ENCODE measurements around the gene ADAMTS12. TPM values are rescaled to one million over a fixed set of nuclear protein-coding genes. Genes with fewer than 3 reads are reported as not detected.

Gene ADAMTS12
- total RNA-seq, 1 experiment from 2014 or later: 0.05 TPM

- no peak overlapping the region for H3K9ac ChIP-seq (ENCODE audit: low read length)
- H3K27ac ChIP-seq (ENCODE audit: low read depth, low read length): no peak overlapping the region
- ChIA-PET POLR2A (no interaction called here), RAD21 (ENCODE audit: low non-redundant PET in 1 of 2, low total read pairs in 2 of 2, uncharacterized antibody in 2 of 2, unreplicated experiment in 2 of 2) (no interaction called here), CTCF (no interaction called here)
- no peak overlapping the region for H2AFZ ChIP-seq (ENCODE audit: low read depth, low read length, poor library complexity, severe bottlenecking)
- H3K27me3 ChIP-seq (ENCODE audit: insufficient read depth, low read length): no peaks in the 10 kb centered on the region
- no peak for ATAC-seq
- no peak overlapping the region for H3K4me3 ChIP-seq (replicated peaks in 1 of 2; ENCODE audit: low read depth in 1 of 2, low read length in 2 of 2)
- TF ChIP-seq EGR1 (IDR thresholded peaks at IDR 0.05; ENCODE audit: low read depth) (no peak), YY1 (IDR thresholded peaks at IDR 0.05; ENCODE audit: extremely low read depth, insufficient replicate concordance, low read depth, low read length) (no peak), SIN3A (IDR thresholded peaks at IDR 0.05; ENCODE audit: low read depth) (no peak), CBX3 (IDR thresholded peaks at IDR 0.05; ENCODE audit: low read depth) (no peak), EZH2phosphoT487 (IDR thresholded peaks at IDR 0.05; ENCODE audit: borderline replicate concordance) (no peak), MAX (IDR thresholded peaks at IDR 0.05) (no peak), TCF7L2 (IDR thresholded peaks at IDR 0.05; ENCODE audit: borderline replicate concordance, extremely low read depth, insufficient read depth, insufficient read length) (no peak), RAD21 (IDR thresholded peaks at IDR 0.05; ENCODE audit: low read depth) (no peak), POLR2A (IDR thresholded peaks at IDR 0.05; ENCODE audit: borderline replicate concordance, extremely low read depth, insufficient read depth, insufficient read length) (no peak), SP1 (IDR thresholded peaks at IDR 0.05; ENCODE audit: low read depth) (no peak)
- TF ChIP-seq, protein P1, sequence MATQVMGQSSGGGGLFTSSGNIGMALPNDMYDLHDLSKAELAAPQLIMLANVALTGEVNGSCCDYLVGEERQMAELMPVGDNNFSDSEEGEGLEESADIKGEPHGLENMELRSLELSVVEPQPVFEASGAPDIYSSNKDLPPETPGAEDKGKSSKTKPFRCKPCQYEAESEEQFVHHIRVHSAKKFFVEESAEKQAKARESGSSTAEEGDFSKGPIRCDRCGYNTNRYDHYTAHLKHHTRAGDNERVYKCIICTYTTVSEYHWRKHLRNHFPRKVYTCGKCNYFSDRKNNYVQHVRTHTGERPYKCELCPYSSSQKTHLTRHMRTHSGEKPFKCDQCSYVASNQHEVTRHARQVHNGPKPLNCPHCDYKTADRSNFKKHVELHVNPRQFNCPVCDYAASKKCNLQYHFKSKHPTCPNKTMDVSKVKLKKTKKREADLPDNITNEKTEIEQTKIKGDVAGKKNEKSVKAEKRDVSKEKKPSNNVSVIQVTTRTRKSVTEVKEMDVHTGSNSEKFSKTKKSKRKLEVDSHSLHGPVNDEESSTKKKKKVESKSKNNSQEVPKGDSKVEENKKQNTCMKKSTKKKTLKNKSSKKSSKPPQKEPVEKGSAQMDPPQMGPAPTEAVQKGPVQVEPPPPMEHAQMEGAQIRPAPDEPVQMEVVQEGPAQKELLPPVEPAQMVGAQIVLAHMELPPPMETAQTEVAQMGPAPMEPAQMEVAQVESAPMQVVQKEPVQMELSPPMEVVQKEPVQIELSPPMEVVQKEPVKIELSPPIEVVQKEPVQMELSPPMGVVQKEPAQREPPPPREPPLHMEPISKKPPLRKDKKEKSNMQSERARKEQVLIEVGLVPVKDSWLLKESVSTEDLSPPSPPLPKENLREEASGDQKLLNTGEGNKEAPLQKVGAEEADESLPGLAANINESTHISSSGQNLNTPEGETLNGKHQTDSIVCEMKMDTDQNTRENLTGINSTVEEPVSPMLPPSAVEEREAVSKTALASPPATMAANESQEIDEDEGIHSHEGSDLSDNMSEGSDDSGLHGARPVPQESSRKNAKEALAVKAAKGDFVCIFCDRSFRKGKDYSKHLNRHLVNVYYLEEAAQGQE (IDR thresholded peaks at IDR 0.05; ENCODE audit: low read depth): no peak
- TF ChIP-seq, protein P2, sequence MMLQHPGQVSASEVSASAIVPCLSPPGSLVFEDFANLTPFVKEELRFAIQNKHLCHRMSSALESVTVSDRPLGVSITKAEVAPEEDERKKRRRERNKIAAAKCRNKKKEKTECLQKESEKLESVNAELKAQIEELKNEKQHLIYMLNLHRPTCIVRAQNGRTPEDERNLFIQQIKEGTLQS (IDR thresholded peaks at IDR 0.05): no peak
- no peaks in the 10 kb centered on the region for H3K79me2 ChIP-seq (ENCODE audit: insufficient read depth, low read length)
- no peaks in the 10 kb centered on the region for H3K36me3 ChIP-seq (ENCODE audit: control insufficient read depth in 1 of 2, insufficient read depth in 2 of 2, low read length in 2 of 2)
- no TSS peak for BruUV-seq (replicated peaks)
- no peaks in the 10 kb centered on the region for H3K9me3 ChIP-seq (ENCODE audit: control insufficient read depth in 1 of 2, insufficient read depth in 1 of 2, low read depth in 1 of 2, low read length in 2 of 2)
- no peaks in the 10 kb centered on the region for H3K4me1 ChIP-seq (ENCODE audit: control insufficient read depth in 1 of 2, insufficient read depth in 2 of 2, low read length in 2 of 2)
- no peak overlapping the region for H3K4me2 ChIP-seq (ENCODE audit: low read length)
- H4K20me1 ChIP-seq (ENCODE audit: insufficient read depth): no peaks in the 10 kb centered on the region
- intact Hi-C loops (cut with micrococcal nuclease): no loop called here
- DNase-seq (ENCODE audit: low read depth, low spot score): no peak
- H3K9me2 ChIP-seq (ENCODE audit: insufficient read depth): no peaks in the 10 kb centered on the region
Observed at GRCh38 chr5:33491941-33492340, 399.8 kb downstream of the ADAMTS12 start.

Measured in HCT116 (cell line).